Thymus (tissue), 11 donors: ENCODE results near the gene APBA1. TPM values are rescaled to one million over a fixed set of nuclear protein-coding genes. Genes with fewer than 3 reads are reported as not detected.
"Not testable (repeated sequence)": the region's sequence is repeated elsewhere in the genome, so short reads cannot be mapped to it uniquely, and the experiment has no call there.

ENCODE experiments used
- DNase-seq, 9 donors: peaks; one replicate each; pipeline ENCODE4 v3.0.0-alpha.2; 2013; ENCODE audit warnings: low spot score in 9 of 9, low read depth in 6 of 9, missing footprints in 1 of 9
- H3K27ac ChIP-seq, 2 donors: one replicate each; pipeline ENCODE4 v1.5.1; 2013; ENCODE audit warnings: control low read depth in 1 of 2, low read depth in 1 of 2, low read length in 1 of 2, mild to moderate bottlenecking in 1 of 2, moderate library complexity in 1 of 2
- H3K27me3 ChIP-seq, 2 donors: one replicate each; pipeline ENCODE4 v1.5.1; 2013; ENCODE audit warnings: low read length in 1 of 2; ENCODE audit not compliant: control insufficient read depth in 2 of 2, insufficient read depth in 1 of 2
- H3K36me3 ChIP-seq, 2 donors: one replicate each; pipeline ENCODE4 v1.5.1; 2013; ENCODE audit warnings: low read length in 1 of 2, mild to moderate bottlenecking in 1 of 2, moderate library complexity in 1 of 2; ENCODE audit not compliant: control insufficient read depth in 2 of 2, insufficient read depth in 2 of 2
- H3K4me1 ChIP-seq, 2 donors: one replicate each; pipeline ENCODE4 v1.5.1; 2013; ENCODE audit warnings: low read length in 2 of 2; ENCODE audit not compliant: control insufficient read depth in 2 of 2, insufficient read depth in 2 of 2
- H3K4me3 ChIP-seq, 2 donors: one replicate each; pipeline ENCODE4 v1.5.1; 2013; ENCODE audit warnings: low read length in 2 of 2, control low read depth in 1 of 2, mild to moderate bottlenecking in 1 of 2
- H3K9me3 ChIP-seq, 2 donors: one replicate each; pipeline ENCODE4 v1.5.1; 2013; ENCODE audit warnings: low read length in 1 of 2, mild to moderate bottlenecking in 1 of 2; ENCODE audit not compliant: control insufficient read depth in 2 of 2, insufficient read depth in 1 of 2
- WGBS: extraction: QIAGEN DNeasy Blood & Tissue Kit; methylation state at CpG from one replicate; pipeline ENCODE4 v1.1.7; 2013; 5-methylcytosine and 5-hydroxymethylcytosine counted together
- polyA plus RNA-seq: library from polyadenylated mRNA; stranded (reverse); fragments of 200-250 nt; gene quantifications from one replicate; pipeline ENCODE4 v1.2.3, GENCODE V29; 2013
- total RNA-seq: library from RNA; stranded (reverse); fragments of 120-200 nt; gene quantifications from one replicate; pipeline ENCODE4 v1.2.4, GENCODE V29; 2013
- donor health status: healthy.

APBA1 gene
- total and polyA plus RNA-seq, 2 donors = 0.80 to 0.90 TPM

- no peaks in the 10 kb centered on the region for H3K27me3 ChIP-seq
- DNase-seq = no peak
- H3K4me3 ChIP-seq = no peak overlapping the region
- H3K36me3 ChIP-seq = no peaks in the 10 kb centered on the region
- no peaks in the 10 kb centered on the region for H3K9me3 ChIP-seq
- 93% methylated on average over 10 of the region's 10 CpGs for WGBS
- no peak overlapping the region for H3K27ac ChIP-seq
- no peaks in the 10 kb centered on the region for H3K4me1 ChIP-seq
Measured at GRCh38 chr9:69420611-69421270, 251.4 kb downstream of the APBA1 start.

DNA sequence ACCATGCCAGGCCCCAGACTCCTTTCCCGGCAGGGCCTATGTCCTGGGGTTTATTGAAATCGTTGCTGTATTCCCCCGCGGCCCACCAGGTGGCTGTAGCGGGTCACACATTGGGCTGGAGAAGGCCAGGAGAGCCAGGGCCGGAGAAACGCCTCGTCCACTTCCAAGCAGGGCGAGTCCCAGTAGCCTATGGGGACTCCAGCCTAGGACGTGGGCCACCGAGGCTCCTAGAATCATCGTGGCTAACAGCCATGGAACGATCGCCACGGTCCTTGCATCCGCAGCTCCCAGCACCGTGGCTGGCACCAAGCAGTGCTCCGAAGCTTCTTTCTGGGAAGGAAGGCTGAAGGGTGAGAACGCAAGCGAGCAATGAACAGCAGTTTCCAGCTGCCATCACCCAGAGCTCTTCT is 259.4 kb downstream of the APBA1 start:
- H3K27ac ChIP-seq = no peak overlapping the region
- H3K4me1 ChIP-seq = no peaks in the 10 kb centered on the region
- no peak for DNase-seq
- H3K27me3 ChIP-seq = peaks cover 0 to 15% of the 10 kb centered on the region in 2 donors
- no peaks in the 10 kb centered on the region for H3K9me3 ChIP-seq
- H3K36me3 ChIP-seq = no peaks in the 10 kb centered on the region
- no peak overlapping the region for H3K4me3 ChIP-seq
- 55% methylated on average over 20 of the region's 20 CpGs for WGBS

- Histone ChIP-seq H3K4me3 (no peak overlapping the region), H3K27me3 (peaks cover 0 to 15% of the 10 kb centered on the region in 2 donors), H3K36me3 (no peaks in the 10 kb centered on the region), H3K27ac (no peak overlapping the region), H3K4me1 (no peaks in the 10 kb centered on the region), H3K9me3 (no peaks in the 10 kb centered on the region)
- no peak for DNase-seq
- 79% methylated on average over 52 of the region's 52 CpGs for WGBS
Measured at GRCh38 chr9:69411931-69412740, 260.0 kb downstream of the APBA1 start.

DNA sequence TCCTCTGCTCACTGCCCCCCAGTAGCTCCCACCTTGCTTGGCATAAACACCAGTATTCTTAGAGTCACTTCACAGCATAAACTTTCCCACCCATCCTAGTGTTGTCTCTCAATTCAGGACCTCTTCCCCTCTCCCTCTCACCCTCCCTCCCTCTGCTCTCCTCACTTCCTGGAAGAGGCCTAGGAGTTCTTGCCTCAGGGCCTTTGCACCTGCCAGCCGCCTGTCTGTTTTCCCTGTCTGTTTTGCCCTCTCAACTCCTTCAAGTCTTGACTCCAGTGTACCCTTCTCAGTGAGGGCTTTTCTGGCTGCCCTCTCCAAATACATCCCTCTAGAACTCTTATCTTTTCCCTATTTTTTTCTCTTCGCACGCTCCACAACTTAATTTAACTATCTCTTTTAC is 260.9 kb downstream of the APBA1 start:
- H3K4me1 ChIP-seq = no peaks in the 10 kb centered on the region
- WGBS = 97% methylated on average over 3 of the region's 3 CpGs
- H3K9me3 ChIP-seq = no peaks in the 10 kb centered on the region
- H3K27ac ChIP-seq = no peak overlapping the region
- H3K36me3 ChIP-seq = no peaks in the 10 kb centered on the region
- no peak overlapping the region for H3K4me3 ChIP-seq
- no peak for DNase-seq
- H3K27me3 ChIP-seq = peaks cover 0 to 15% of the 10 kb centered on the region in 2 donors

DNA sequence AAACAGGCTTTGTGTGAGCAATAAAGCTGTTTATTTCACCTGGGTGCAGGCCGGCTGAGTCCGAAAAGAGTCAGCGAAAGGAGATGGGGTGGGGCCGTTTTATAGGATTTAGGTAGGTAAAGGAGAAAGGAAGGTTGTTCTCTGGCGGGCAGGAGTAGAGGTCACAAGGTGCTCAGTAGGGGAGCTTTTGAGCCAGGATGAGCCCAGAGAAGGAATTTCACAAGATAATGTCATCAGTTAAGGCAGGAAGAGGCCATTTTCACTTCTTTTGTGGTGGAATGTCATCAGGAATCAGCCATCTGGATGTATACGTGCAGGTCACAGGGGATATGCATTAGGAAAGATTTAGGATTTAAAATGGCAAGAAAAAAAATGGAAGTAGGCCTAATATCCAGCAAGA is 262.2 kb downstream of the APBA1 start:
- H3K36me3 ChIP-seq, DNase-seq, H3K4me1 ChIP-seq, H3K9me3 ChIP-seq, H3K4me3 ChIP-seq, H3K27ac ChIP-seq: not testable (repeated sequence)
- H3K27me3 ChIP-seq = peaks cover 0 to 15% of the 10 kb centered on the region in 2 donors
- 95% methylated on average over 6 of the region's 6 CpGs for WGBS

- 92% methylated on average over 1 of the region's 1 CpG for WGBS
- Histone ChIP-seq H3K27me3 (no peaks in the 10 kb centered on the region), H3K9me3 (no peaks in the 10 kb centered on the region), H3K36me3 (no peaks in the 10 kb centered on the region), H3K4me3 (no peak overlapping the region), H3K4me1 (no peaks in the 10 kb centered on the region), H3K27ac (no peak overlapping the region)
- DNase-seq = no peak
Measured at GRCh38 chr9:69400470-69400869, 271.7 kb downstream of the APBA1 start.

DNA sequence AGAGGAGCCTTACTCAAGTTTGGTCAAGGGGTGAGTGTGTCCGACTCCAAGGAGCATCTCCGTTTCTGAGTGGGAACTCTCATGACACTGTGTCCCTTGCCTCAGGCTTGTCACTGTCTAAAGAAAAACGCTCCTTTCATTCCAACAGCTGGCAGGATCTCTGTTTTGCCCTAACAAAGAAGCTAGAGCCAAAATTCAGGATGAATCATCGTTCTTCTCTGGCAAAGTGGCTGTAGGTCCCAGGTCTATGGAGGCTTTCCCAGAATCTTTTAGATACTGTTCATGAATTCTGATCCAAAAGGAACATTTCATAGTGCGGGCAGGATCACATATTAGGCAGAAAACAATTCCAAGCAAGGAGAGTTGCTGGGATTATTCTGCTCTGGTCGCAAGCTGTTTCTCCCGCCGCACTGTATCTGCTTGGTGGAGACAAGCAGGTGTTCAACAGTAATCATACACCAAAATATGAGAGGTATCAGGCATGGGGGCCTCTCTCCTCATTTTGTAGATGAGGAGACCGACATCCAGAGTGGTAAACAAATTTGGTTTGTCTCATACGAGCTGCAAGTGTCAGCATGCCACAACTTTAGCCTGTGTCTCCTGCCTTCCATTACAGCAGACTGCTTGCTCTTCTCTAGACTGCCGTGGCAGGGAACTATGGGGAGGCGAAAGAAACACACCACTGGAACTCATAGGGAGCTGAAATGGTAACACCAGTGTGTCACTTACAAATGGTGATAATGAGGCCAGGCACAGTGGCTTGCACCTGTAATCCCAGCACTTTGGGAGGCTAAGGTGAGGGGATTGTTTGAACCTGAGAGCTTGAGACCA is 274.6 kb downstream of the APBA1 start:
- H3K9me3 ChIP-seq = no peaks in the 10 kb centered on the region
- H3K36me3 ChIP-seq = no peaks in the 10 kb centered on the region
- no peak overlapping the region for H3K27ac ChIP-seq
- H3K4me1 ChIP-seq = no peaks in the 10 kb centered on the region
- H3K27me3 ChIP-seq = no peaks in the 10 kb centered on the region
- H3K4me3 ChIP-seq = no peak overlapping the region
- DNase-seq = no peak
- WGBS = 78% methylated on average over 12 of the region's 12 CpGs

DNA sequence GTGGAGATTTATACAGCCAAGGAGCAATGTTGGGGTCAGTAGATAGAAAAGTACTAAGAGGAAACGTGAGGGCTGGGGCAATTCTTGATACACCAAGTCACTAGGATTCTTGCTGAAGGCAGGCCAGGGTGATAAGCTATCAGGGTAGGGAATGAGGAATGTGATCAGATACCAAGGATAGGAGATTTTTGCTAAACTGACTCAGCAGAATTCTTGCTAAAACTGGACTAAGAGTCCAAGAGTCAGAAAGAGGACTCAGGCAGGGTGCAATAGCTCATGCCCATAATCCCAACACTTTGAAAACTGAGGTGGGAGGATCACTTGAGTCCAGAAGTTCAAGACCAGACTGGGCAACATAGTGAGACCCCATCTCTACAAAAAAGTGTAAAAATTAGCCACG is 275.4 kb downstream of the APBA1 start:
- Histone ChIP-seq H3K4me1 (no peaks in the 10 kb centered on the region), H3K36me3 (no peaks in the 10 kb centered on the region), H3K27me3 (no peaks in the 10 kb centered on the region), H3K27ac (no peak overlapping the region), H3K9me3 (no peaks in the 10 kb centered on the region), H3K4me3 (no peak overlapping the region)
- WGBS = 92% methylated on average over 2 of the region's 2 CpGs
- DNase-seq = no peak

DNA sequence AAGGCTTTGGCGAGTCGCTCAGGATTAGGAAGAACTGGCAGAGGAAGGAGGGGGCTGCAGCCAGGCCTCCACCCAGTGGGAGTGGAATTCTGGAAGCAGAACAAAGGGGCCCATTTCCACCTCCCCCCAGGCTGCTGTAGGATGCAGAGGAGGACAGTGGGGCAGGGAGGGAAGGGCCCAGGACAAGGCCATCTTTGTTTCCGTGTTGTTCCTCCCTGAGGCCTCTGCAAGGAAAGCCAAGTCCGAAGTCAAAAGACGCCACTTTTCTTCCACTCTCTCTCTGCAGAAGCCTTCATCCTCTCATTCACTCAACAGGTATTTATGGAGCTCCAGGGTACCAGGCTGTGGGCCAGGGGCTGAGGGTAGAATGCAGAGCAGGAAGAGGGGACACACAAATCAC is 276.5 kb downstream of the APBA1 start:
- H3K36me3 ChIP-seq = no peaks in the 10 kb centered on the region
- H3K4me1 ChIP-seq = no peaks in the 10 kb centered on the region
- H3K9me3 ChIP-seq = no peaks in the 10 kb centered on the region
- no peaks in the 10 kb centered on the region for H3K27me3 ChIP-seq
- 99% methylated on average over 5 of the region's 5 CpGs for WGBS
- no peak overlapping the region for H3K4me3 ChIP-seq
- DNase-seq = no peak
- no peak overlapping the region for H3K27ac ChIP-seq
